WTC11 (cell line): ENCODE data around the gene ZNF892. TPM values are rescaled to one million over a fixed set of nuclear protein-coding genes. Genes with fewer than 3 reads are reported as not detected.

Source experiments
- ATAC-seq: fragments of 200-7000 bp; cut with Tn5 transposase; 2 replicates; pipeline ENCODE4 v1.10.0; 2021; ENCODE audit warnings: mild to moderate bottlenecking, moderate library complexity
- CTCF ChIA-PET: fragments of 300-600 bp; sonication (Branson Sonifier 250); formaldehyde crosslinking; loops from one replicate; lab custom pipeline; 2021; ENCODE audit warnings: antibody characterized with exemption; lab: Charles Lee
- POLR2A ChIA-PET: fragments of 350-600 bp; sonication (Branson Sonifier 250); formaldehyde crosslinking; loops from one replicate; lab custom pipeline; 2021; ENCODE audit warnings: antibody characterized with exemption; lab: Charles Lee
- DNase-seq: peaks from one replicate; pipeline ENCODE4 v3.0.0; 2021; ENCODE audit warnings: low spot score
- H3K27ac Mint-ChIP-seq: 2 replicates; pipeline ENCODE4 v1.8.0; 2021; ENCODE audit warnings: mixed read lengths
- H3K27me3 Mint-ChIP-seq: 2 replicates; pipeline ENCODE4 v1.8.0; 2021; ENCODE audit warnings: low read depth, mild to moderate bottlenecking, moderate library complexity, mixed read lengths
- H3K36me3 Mint-ChIP-seq: 2 replicates; pipeline ENCODE4 v1.8.0; 2021; ENCODE audit warnings: mixed read lengths
- H3K4me1 Mint-ChIP-seq: 2 replicates; pipeline ENCODE4 v1.8.0; 2022; ENCODE audit warnings: mixed read lengths
- H3K4me3 Mint-ChIP-seq: 2 replicates; pipeline ENCODE4 v1.8.0; 2021; ENCODE audit warnings: mild to moderate bottlenecking, moderate library complexity, mixed read lengths
- H3K9me3 Mint-ChIP-seq: 2 replicates; pipeline ENCODE4 v1.8.0; 2021; ENCODE audit warnings: mixed read lengths
- ATF1 ChIP-seq: sonication (generic); formaldehyde crosslinking; IDR thresholded peaks from 2 replicates; pipeline ENCODE4 v1.8.1; 2023; ENCODE audit warnings: mild to moderate bottlenecking, moderate library complexity, missing genetic modification reagents
- ETV6 ChIP-seq: sonication (generic); formaldehyde crosslinking; IDR thresholded peaks from 2 replicates; pipeline ENCODE4 v1.8.1; 2022; ENCODE audit warnings: mild to moderate bottlenecking, missing genetic modification reagents
- GABPB1 ChIP-seq: sonication (generic); formaldehyde crosslinking; IDR thresholded peaks from 2 replicates; pipeline ENCODE4 v1.8.1; 2023; ENCODE audit warnings: mild to moderate bottlenecking, missing genetic modification reagents
- MXD4 ChIP-seq: fragments of 250-450 bp; sonication (Bioruptor Pico); IDR thresholded peaks from 2 replicates; pipeline ENCODE4 v1.8.0; 2021; ENCODE audit warnings: mild to moderate bottlenecking, moderate library complexity, borderline replicate concordance
- NFATC4 ChIP-seq: fragments of 250-450 bp; sonication (Bioruptor Pico); IDR thresholded peaks from 2 replicates; pipeline ENCODE4 v1.9.0; 2021; ENCODE audit warnings: mild to moderate bottlenecking
- NFYB ChIP-seq: sonication (generic); formaldehyde crosslinking; conservative IDR thresholded peaks from 2 replicates; pipeline ENCODE4 v1.8.0; 2022; ENCODE audit warnings: low read depth, missing genetic modification reagents
- NR3C1 ChIP-seq: sonication (generic); formaldehyde crosslinking; conservative IDR thresholded peaks from 2 replicates; pipeline ENCODE4 v1.8.1; 2023; ENCODE audit warnings: low read depth, mild to moderate bottlenecking, missing genetic modification reagents
- SMAD4 ChIP-seq: sonication (generic); formaldehyde crosslinking; IDR thresholded peaks from 2 replicates; pipeline ENCODE4 v1.8.0; 2022; ENCODE audit warnings: mild to moderate bottlenecking, missing genetic modification reagents
- SP1 ChIP-seq: sonication (generic); formaldehyde crosslinking; conservative IDR thresholded peaks from 2 replicates; pipeline ENCODE4 v1.8.1; 2022; ENCODE audit warnings: missing genetic modification reagents
- TCF7 ChIP-seq: sonication (generic); formaldehyde crosslinking; IDR thresholded peaks from 2 replicates; pipeline ENCODE4 v1.8.0; 2022; ENCODE audit warnings: mild to moderate bottlenecking, low read depth, missing genetic modification reagents, moderate library complexity
- TP53 ChIP-seq: sonication (generic); formaldehyde crosslinking; IDR thresholded peaks from 2 replicates; pipeline ENCODE4 v1.8.1; 2023; ENCODE audit warnings: mild to moderate bottlenecking, missing genetic modification reagents
- ZNF263 ChIP-seq: sonication (generic); formaldehyde crosslinking; IDR thresholded peaks from 2 replicates; pipeline ENCODE4 v1.8.1; 2022; ENCODE audit warnings: low read depth, mild to moderate bottlenecking, moderate library complexity, missing genetic modification reagents
- ZNF416 ChIP-seq: fragments of 250-450 bp; sonication (Bioruptor Pico); IDR thresholded peaks from 2 replicates; pipeline ENCODE4 v1.9.0; 2021; ENCODE audit warnings: mild to moderate bottlenecking, inconsistent platforms
- total RNA-seq: library from RNA; stranded (reverse); gene quantifications from 3 replicates; pipeline ENCODE4 v1.2.3, GENCODE V29; 2021
- TF ChIP-seq, protein P1 (sequence below): sonication (generic); formaldehyde crosslinking; IDR thresholded peaks from 2 replicates; pipeline ENCODE4 v1.8.0; 2023; ENCODE audit warnings: missing genetic modification reagents, mild to moderate bottlenecking, borderline replicate concordance
- TF ChIP-seq, protein P2 (sequence below): fragments of 250-450 bp; sonication (Bioruptor Pico); IDR thresholded peaks from 2 replicates; pipeline ENCODE4 v1.8.0; 2021; ENCODE audit warnings: mild to moderate bottlenecking
- TF ChIP-seq, protein P3 (sequence below): fragments of 200-600 bp; IDR thresholded peaks from 2 replicates; pipeline ENCODE4 v1.8.0; 2022; ENCODE audit warnings: antibody characterized with exemption

Gene ZNF892
- total RNA-seq, 1 experiment from 2014 or later = 9.4 TPM

DNA sequence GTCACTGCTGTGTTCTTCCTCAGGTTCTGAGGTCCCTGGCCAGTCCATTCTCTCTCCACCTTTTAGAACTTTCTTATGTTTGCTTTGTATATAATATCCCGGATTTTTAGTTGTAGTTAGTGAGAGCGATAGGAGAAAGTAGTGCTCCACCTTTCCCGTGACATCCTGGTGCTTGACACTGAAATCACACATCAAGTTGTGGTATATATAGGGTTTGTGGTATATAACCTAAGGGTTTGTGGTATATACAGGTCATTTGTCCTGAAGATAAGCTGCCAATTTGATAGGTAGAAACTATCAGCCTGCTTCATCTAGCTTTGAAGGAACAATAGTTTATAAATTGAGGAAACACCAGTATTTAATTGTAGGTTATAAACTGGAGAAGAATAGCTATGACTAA lies 13.1 kb downstream of the ZNF892 start (continued):
- TF ChIP-seq, protein P1, sequence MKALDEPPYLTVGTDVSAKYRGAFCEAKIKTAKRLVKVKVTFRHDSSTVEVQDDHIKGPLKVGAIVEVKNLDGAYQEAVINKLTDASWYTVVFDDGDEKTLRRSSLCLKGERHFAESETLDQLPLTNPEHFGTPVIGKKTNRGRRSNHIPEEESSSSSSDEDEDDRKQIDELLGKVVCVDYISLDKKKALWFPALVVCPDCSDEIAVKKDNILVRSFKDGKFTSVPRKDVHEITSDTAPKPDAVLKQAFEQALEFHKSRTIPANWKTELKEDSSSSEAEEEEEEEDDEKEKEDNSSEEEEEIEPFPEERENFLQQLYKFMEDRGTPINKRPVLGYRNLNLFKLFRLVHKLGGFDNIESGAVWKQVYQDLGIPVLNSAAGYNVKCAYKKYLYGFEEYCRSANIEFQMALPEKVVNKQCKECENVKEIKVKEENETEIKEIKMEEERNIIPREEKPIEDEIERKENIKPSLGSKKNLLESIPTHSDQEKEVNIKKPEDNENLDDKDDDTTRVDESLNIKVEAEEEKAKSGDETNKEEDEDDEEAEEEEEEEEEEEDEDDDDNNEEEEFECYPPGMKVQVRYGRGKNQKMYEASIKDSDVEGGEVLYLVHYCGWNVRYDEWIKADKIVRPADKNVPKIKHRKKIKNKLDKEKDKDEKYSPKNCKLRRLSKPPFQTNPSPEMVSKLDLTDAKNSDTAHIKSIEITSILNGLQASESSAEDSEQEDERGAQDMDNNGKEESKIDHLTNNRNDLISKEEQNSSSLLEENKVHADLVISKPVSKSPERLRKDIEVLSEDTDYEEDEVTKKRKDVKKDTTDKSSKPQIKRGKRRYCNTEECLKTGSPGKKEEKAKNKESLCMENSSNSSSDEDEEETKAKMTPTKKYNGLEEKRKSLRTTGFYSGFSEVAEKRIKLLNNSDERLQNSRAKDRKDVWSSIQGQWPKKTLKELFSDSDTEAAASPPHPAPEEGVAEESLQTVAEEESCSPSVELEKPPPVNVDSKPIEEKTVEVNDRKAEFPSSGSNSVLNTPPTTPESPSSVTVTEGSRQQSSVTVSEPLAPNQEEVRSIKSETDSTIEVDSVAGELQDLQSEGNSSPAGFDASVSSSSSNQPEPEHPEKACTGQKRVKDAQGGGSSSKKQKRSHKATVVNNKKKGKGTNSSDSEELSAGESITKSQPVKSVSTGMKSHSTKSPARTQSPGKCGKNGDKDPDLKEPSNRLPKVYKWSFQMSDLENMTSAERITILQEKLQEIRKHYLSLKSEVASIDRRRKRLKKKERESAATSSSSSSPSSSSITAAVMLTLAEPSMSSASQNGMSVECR (CRISPR knock-in tag) = no peak

DNA sequence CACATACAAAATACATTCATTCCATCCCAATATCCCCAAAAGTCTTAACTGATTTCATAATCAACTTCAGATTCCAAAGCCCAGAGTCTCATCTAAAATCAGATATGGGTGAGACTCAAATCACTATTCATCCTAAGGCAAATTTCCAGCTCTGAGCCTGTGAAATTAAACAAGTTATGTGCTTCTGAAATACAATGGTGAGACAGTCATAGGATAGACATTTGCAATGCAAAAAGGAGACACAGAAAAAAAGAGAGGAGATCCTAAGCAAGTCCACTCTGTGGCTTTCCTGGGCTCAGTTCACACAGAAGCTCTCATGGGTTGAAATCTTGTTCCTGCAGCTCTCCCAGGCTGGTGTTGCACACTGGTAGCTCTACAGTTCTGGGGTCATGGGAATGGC lies 18.3 kb downstream of the ZNF892 start:
- no peak overlapping the region for H3K4me3 Mint-ChIP-seq
- TF ChIP-seq ZNF263 (CRISPR knock-in tag) (no peak), TCF7 (CRISPR knock-in tag) (no peak), SP1 (CRISPR knock-in tag) (no peak), SMAD4 (no peak), NFATC4 (CRISPR knock-in tag) (no peak), ETV6 (CRISPR knock-in tag) (no peak), TP53 (CRISPR knock-in tag) (no peak), NFYB (CRISPR knock-in tag) (no peak)
- TF ChIP-seq, protein P2, sequence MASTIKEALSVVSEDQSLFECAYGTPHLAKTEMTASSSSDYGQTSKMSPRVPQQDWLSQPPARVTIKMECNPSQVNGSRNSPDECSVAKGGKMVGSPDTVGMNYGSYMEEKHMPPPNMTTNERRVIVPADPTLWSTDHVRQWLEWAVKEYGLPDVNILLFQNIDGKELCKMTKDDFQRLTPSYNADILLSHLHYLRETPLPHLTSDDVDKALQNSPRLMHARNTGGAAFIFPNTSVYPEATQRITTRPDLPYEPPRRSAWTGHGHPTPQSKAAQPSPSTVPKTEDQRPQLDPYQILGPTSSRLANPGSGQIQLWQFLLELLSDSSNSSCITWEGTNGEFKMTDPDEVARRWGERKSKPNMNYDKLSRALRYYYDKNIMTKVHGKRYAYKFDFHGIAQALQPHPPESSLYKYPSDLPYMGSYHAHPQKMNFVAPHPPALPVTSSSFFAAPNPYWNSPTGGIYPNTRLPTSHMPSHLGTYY (CRISPR knock-in tag) = no peak
- TF ChIP-seq, all 79 proteins: peak for 0
- ChIA-PET POLR2A (no interaction called here), CTCF (no interaction called here)
- no peak overlapping the region for H3K27ac Mint-ChIP-seq
- peaks cover 26% of the 10 kb centered on the region for H3K36me3 Mint-ChIP-seq
- DNase-seq (no peak), ATAC-seq (no peak)
- H3K4me1 Mint-ChIP-seq = no peaks in the 10 kb centered on the region
- peaks cover 36% of the 10 kb centered on the region for H3K9me3 Mint-ChIP-seq
- no peaks in the 10 kb centered on the region for H3K27me3 Mint-ChIP-seq

DNA sequence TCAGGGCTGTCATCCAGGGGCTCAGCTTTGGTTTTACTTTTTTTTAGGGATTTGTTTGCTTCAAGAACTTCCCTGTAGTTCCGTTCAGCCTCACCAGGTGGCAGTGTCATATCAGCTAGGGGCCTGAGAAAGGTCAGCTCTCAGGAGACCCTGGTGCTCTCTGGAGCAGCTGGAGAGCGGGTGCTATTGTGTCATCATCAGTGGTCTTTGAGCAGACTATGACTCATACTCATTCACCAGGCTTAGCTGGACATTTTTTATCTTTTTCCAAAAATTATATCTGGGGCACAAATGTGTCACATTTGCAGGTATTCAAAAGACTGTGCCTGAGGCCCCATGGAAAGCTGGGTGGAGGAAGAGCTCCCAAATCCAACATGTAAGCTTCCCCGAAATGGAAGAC lies 24.4 kb downstream of the ZNF892 start:
- Mint-ChIP-seq H3K27me3 (no peaks in the 10 kb centered on the region), H3K9me3 (peaks cover 16% of the 10 kb centered on the region), H3K36me3 (0 out of 2 replicates have a peak, but pooled peaks cover 3% of the 10 kb centered on the region), H3K4me3 (no peak overlapping the region), H3K27ac (no peak overlapping the region), H3K4me1 (no peaks in the 10 kb centered on the region)
- peak; percentile 94 for DNase-seq
- POLR2A ChIA-PET = no interaction called here
- CTCF ChIA-PET = interaction anchor here (0.6 to 4.2 kb wide), 54 partner anchors 8 to 1025 kb away, joined by 3 to 107 read pairs (median 6); partner anchors contain the start of genes ANKRD36C, KCNIP3, MRPS5 and PROM2
- TF ChIP-seq MXD4 (no peak), ZNF416 (CRISPR knock-in tag) (no peak), ATF1 (CRISPR knock-in tag) (no peak), GABPB1 (CRISPR knock-in tag) (peak; percentile 48; the same call in 1 of the 2 replicates), NR3C1 (CRISPR knock-in tag) (no peak)
- TF ChIP-seq, protein P1 (CRISPR knock-in tag) = no peak
- TF ChIP-seq, protein P3, sequence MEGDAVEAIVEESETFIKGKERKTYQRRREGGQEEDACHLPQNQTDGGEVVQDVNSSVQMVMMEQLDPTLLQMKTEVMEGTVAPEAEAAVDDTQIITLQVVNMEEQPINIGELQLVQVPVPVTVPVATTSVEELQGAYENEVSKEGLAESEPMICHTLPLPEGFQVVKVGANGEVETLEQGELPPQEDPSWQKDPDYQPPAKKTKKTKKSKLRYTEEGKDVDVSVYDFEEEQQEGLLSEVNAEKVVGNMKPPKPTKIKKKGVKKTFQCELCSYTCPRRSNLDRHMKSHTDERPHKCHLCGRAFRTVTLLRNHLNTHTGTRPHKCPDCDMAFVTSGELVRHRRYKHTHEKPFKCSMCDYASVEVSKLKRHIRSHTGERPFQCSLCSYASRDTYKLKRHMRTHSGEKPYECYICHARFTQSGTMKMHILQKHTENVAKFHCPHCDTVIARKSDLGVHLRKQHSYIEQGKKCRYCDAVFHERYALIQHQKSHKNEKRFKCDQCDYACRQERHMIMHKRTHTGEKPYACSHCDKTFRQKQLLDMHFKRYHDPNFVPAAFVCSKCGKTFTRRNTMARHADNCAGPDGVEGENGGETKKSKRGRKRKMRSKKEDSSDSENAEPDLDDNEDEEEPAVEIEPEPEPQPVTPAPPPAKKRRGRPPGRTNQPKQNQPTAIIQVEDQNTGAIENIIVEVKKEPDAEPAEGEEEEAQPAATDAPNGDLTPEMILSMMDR = peak; percentile 69
- peak; percentile 91 for ATAC-seq
